ENCODE results near the gene EID1.
"Not testable (repeated sequence)": the region's sequence is repeated elsewhere in the genome, so short reads cannot be mapped to it uniquely, and the experiment has no call there.

Gene EID1

DNA sequence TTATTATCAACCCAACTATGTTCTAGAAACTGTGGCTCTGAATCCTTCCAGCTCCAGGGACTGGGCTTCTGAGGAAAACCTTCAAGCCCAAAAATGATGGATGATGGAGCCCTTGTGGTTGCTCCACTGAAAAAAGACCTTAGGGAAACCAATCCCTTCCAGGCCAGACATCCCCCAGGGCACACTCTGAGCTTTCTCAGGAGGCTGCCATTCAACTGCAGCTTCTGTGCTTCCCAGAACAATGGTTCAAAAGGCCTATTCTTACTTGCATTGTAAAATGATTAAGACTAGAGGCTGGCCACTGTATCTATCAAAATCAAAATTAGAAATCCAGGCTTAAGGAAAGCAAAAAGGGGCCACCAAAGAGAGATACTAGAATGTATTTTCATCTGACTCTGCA is 27.3 kb downstream of the EID1 start:
- FAIRE-seq = no peak

DNA sequence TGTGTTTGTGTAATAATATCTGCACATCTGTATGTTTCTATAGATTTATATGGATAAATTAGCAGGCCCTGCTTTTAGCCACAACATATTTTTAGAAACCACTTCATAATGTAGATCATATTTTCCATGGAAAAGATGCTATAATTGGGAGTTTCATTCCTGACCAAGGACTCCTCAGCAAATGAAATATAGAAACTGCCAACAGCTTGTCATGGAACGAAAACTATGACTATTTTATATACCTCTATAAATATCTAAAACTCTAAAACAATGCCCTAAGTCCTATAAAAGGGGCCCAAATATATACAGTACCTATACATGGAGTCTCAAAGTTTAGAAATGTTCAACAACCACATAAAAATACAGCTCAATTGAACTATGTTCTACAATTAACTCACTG is 27.9 kb downstream of the EID1 start:
- DNase-seq (ENCODE audit: insufficient read length, low spot score) (no peak), FAIRE-seq (no peak)

More for the DNA sequence above, 27.3 kb downstream of the EID1 start:
- DNase-seq (ENCODE audit: insufficient read length, low spot score) = no peak

DNA sequence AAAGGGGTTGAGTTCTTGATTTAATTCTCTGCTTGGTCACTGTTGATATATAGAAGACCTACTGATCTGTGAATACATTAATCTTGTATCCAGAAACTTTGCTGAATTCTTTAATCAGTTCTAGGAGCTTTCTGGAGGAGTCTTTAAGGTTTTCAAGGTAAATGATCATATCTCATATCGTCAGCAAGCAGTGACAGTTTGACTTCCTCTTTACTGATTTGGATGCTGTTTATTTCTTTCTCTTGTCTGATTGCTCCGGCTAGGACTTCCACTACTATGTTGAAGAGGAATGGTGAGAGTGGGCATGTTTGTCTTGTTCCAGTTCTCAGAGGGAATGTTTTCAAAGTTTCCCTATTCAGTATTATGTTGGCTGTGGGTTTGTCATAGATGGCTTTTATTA is 31.4 kb downstream of the EID1 start:
- not testable (repeated sequence) for DNase-seq (ENCODE audit: insufficient read length, low spot score); FAIRE-seq

DNA sequence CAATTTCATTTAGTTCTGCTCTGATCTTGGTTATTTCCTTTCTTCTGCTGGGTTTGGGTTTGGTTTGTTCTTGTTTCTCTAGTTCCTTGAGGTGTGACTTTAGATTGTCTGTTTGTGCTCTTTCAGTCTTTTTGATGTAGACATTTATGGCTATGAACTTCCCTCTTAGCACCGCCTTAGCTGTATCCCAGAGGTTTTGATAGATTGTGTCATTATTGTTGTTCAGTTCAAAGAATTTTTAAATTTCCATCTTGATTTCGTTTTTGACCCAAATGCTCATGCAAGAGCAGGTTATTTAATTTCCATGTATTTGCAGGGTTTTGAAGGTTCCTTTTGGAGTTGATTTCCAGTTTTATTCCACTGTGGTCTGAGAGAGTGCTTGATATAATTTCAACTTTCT is 32.6 kb downstream of the EID1 start:
- not testable (repeated sequence) for FAIRE-seq

DNA sequence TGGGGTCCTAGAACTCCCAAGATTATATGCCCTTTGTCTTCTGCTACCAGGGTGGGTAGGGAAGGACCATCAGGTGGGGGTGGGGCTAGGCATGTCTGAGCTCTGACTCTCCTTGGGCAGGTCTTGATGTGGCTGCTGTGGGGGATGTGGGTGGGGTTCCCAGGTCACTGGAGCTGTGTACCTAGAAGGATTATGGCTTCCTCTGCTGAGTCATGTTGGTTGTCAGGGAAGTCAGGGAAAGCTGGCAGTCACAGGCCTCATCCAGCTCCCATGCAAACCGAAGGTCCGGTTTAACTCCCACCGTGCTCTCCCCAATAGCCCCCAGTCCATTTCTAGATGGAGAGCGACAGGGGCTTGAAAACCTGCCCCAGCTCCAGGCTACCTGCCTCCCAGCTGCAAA is 35.2 kb downstream of the EID1 start:
- DNase-seq (ENCODE audit: insufficient read length, low spot score) (no peak), FAIRE-seq (no peak)

More for the DNA sequence above, 32.6 kb downstream of the EID1 start:
- DNase-seq (ENCODE audit: insufficient read length, low spot score) = not testable (repeated sequence)

DNA sequence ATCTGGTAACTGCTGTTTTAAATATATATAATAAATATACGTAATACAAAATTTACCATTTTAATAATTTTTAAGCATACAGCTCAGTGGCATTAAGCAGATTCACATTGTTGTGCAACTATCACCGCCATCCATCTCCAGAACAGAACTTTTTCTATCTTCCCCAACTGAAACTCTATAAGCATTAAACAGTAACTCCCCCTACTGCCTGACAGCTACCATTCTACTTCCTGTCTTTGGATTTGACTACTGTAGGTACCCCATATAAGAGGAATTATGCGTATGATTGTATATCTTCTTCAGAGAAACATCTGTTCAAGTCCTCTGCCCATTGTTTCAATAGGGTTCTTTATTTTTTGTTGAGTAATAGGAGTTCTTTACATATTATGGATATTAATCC is 36.8 kb downstream of the EID1 start:
- FAIRE-seq (no peak), DNase-seq (ENCODE audit: insufficient read length, low spot score) (no peak)

DNA sequence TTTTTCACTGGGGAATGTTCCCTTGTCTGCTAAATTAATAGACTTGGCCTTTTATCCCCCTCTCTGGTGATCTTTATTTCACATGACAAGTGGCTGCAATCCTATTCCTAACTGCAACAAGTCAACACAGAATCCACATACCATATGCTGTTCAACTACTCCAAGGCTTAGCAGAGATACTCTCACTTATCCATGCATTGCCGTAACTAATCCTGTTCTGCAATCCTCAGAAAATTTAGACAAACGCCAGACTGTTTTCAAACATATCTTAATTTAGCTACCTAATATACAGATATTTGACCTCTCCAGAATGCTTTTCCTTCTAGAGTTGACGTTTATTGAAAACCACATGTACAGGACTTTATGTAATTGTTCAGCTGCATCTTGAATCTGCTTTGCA is 37.9 kb downstream of the EID1 start:
- DNase-seq (ENCODE audit: insufficient read length, low spot score) (no peak), FAIRE-seq (no peak)

DNA sequence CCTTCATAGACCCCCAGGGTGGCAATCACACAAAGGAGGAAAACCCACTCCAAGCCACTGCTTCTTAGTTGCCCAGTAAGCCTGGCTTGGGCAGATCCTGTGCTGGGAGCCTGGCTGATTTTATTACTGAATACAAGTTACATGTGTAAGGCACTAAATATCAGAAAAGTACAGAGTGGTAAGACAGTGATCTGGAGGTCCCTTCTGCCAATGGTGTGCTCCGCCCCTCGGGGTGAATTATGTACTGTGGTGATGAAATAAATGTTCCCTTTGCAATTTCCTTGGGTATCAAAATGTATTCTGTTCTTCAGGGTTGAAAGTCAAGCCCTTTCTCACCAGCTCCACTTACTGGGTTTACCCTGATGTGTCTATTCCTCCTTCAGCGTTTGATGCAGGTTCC is 38.8 kb downstream of the EID1 start:
- DNase-seq (ENCODE audit: insufficient read length, low spot score) (no peak), FAIRE-seq (no peak)

DNA sequence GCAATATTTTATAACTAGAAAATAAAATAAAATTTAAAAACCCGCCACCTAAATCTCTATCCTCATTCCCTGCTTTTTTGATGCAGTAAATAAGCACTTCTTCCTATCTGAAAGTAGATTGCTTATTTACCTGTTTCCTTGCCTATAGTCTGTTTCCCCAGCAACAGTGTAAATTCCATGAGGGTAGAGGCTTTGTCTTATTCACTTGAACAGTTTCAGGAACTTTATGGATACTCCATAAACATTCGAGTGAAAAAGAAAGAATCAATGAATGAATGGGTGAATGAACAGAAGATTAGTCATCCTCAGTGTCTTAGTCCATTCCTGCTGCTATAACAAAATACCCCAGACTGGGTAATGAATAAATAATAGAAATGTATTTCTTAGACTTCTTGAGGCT is 44.1 kb downstream of the EID1 start:
- FAIRE-seq (no peak), DNase-seq (ENCODE audit: insufficient read length, low spot score) (no peak)

DNA sequence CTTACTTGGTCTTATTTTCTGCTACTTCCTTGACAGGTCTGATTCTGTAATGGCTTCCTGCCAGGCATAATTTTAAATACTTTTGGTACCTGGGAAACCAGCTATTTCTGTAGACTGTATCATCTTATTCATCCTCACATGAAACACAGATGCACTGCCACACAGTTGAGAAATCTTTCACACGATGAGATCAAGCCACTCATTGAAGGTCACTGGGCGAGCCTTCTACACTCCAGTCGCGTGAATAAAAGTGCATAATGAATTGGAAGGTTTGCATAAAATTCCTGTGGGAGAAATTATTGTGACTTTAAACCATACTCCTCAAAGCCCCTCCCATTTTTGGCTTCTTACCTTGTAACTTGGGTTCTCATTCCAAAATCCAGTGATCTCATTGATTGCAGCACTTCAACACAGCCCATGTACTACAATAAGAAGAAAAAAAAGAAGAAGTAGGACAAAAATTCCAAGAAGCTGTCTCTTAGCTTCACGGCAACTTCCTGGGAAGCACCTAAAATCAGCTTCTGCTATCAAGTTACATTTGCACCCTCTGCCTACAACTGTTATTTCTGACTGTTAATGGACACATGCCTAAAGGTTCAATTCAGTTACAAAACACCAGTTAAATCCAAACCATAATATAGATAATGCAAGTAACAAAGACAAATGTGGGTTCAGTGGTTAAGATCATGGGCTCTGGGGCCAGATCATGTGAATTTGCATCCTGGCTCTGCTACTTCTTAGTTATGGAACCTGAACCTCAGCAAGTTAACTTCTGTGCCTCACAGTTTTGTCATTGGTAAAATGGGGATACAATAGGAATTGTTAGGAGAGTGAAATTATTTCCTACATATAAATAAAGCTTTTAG is 46.8 kb downstream of the EID1 start:
- FAIRE-seq (no peak), DNase-seq (ENCODE audit: insufficient read length, low spot score) (no peak)

DNA sequence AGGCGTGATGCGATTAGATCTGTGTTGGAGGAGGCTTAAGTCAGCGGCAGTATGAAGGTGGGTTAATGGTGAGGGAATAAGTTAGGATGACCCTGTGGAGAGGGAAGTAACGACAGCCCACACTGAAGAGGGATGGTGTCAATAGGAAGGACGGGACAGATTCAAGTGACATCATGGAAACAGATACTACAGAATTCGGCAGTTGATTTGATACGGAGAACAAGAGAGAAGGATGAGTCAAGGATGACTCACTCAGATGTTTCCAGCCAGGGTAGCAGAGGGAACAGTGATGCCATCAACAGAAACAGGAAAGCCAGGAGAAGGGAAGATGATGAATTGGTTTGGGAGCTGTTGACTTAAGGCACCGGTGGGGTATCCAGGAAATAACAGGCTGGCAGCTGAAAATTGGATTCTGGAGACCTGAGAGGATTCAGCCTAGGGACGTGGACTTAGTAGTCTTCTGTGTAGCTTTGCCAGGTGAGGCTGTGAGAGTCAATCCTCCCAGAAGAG is 47.8 kb downstream of the EID1 start:
- no peak for DNase-seq (ENCODE audit: insufficient read length, low spot score)

DNA sequence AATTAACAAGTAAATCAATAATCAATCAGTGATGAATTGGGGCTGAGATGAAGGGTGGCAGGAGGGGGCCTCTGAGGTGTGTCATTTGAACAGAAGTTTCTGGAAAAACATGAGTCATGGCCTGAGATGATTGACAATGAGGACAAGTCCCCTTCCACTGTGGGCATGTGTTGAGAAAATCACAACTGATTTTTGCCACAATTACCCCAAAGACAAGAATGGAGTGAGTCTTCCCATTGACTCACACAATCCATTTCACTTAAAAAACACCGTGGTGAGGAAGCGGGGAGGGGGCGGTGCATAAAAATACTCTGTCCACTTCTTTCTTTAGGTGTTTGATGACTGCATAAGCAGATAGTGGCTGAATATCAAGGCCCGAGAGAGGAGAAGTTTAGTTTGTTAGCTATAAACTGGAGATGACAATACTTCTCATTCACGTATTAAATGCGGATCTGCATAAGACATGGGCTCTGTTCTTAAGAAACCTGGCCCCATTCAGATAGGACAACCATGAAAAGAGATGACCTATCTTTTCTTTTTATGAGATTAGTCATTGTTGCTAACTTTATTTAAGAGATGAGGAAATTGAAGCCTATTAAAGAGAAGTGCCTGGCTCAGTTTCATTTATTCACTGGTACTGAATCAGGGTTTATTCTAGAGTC is 51.1 kb downstream of the EID1 start:
- FAIRE-seq (no peak), DNase-seq (ENCODE audit: insufficient read length, low spot score) (no peak)

More for the DNA sequence above, 47.8 kb downstream of the EID1 start:
- no peak for FAIRE-seq

DNA sequence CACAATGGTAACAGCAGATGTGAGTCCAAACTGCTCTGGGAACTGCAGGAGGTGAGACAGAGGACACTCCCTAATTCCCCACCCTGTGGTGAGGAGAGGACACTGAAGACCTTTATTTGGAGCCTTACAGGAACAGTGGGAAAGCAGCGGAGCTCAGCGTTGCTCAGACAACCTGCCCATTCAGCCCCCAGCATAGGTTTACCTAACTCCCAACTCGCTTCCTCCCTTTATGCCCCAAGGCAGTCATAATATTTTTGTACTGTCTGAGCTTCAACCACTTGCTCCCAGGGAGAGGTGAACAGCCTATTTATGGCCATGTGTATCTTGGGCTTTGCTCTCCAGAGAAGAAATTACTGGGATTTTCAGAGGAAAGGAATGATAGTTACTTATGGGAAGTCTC is 51.7 kb downstream of the EID1 start:
- FAIRE-seq (no peak), DNase-seq (ENCODE audit: insufficient read length, low spot score) (no peak)
